HepG2 (cell line): ENCODE results near the gene RPH3AL. TPM values are rescaled to one million over a fixed set of nuclear protein-coding genes. Genes with fewer than 3 reads are reported as not detected.

Experiments
- CEBPB ChIP-seq: IDR thresholded peaks from 2 replicates; pipeline ENCODE4 v1.6.1; 2011; ENCODE audit warnings: low read depth, low read length, improper control_type of control experiment, borderline replicate concordance
- FOXC1 ChIP-seq: sonication (generic); formaldehyde crosslinking; IDR thresholded peaks from 2 replicates; pipeline ENCODE4 v1.8.0; 2022; ENCODE audit warnings: mild to moderate bottlenecking, missing genetic modification reagents, borderline replicate concordance
- FOXP4 ChIP-seq: sonication (generic); formaldehyde crosslinking; IDR thresholded peaks from 2 replicates; pipeline ENCODE4 v1.4.0; 2020; ENCODE audit warnings: missing genetic modification reagents
- GZF1 ChIP-seq: sonication (generic); formaldehyde crosslinking; IDR thresholded peaks from 2 replicates; pipeline ENCODE4 v1.5.1; 2020; ENCODE audit warnings: mild to moderate bottlenecking, missing genetic modification reagents
- HMGA1 ChIP-seq: sonication (generic); formaldehyde crosslinking; conservative IDR thresholded peaks from 2 replicates; pipeline ENCODE4 v1.4.0; 2020; ENCODE audit warnings: missing genetic modification reagents
- IRF2 ChIP-seq: IDR thresholded peaks from 2 replicates; pipeline ENCODE4 v1.6.1; 2018; ENCODE audit warnings: missing genetic modification reagents, missing compliant biosample characterization
- MBNL3 ChIP-seq: fragments of 250-450 bp; sonication (Bioruptor Pico); conservative IDR thresholded peaks from 2 replicates; pipeline ENCODE4 v1.8.0; 2022; ENCODE audit warnings: mild to moderate bottlenecking, inconsistent platforms
- MIXL1 ChIP-seq: IDR thresholded peaks from 2 replicates; pipeline ENCODE4 v1.6.1; 2016
- TARDBP ChIP-seq: sonication (generic); formaldehyde crosslinking; IDR thresholded peaks from 2 replicates; pipeline ENCODE4 v1.8.0; 2022; ENCODE audit warnings: mild to moderate bottlenecking, missing genetic modification reagents
- ZBTB2 ChIP-seq: sonication (generic); formaldehyde crosslinking; IDR thresholded peaks from 2 replicates; pipeline ENCODE4 v1.8.0; 2022; ENCODE audit warnings: low read depth, missing genetic modification reagents
- ZBTB38 ChIP-seq: sonication (generic); formaldehyde crosslinking; IDR thresholded peaks from 2 replicates; pipeline ENCODE4 v1.5.1; 2020; ENCODE audit warnings: mild to moderate bottlenecking, missing genetic modification reagents
- ZNF138 ChIP-seq: sonication (generic); formaldehyde crosslinking; IDR thresholded peaks from 2 replicates; pipeline ENCODE4 v1.5.0; 2020; ENCODE audit warnings: mild to moderate bottlenecking, low read depth, missing genetic modification reagents
- ZNF280D ChIP-seq: sonication (generic); formaldehyde crosslinking; IDR thresholded peaks from 2 replicates; pipeline ENCODE4 v1.5.1; 2020; ENCODE audit warnings: mild to moderate bottlenecking, missing genetic modification reagents
- ZNF337 ChIP-seq: sonication (generic); formaldehyde crosslinking; IDR thresholded peaks from 2 replicates; pipeline ENCODE4 v1.5.1; 2020; ENCODE audit warnings: missing genetic modification reagents, low read depth, mild to moderate bottlenecking, borderline replicate concordance
- ZNF468 ChIP-seq: sonication (generic); formaldehyde crosslinking; IDR thresholded peaks from 2 replicates; pipeline ENCODE4 v1.8.0; 2022; ENCODE audit warnings: mild to moderate bottlenecking, moderate library complexity, missing genetic modification reagents
- ZNF510 ChIP-seq: sonication (generic); formaldehyde crosslinking; IDR thresholded peaks from 2 replicates; pipeline ENCODE4 v1.4.0; 2020; ENCODE audit warnings: low read depth, mild to moderate bottlenecking, missing genetic modification reagents
- ZNF567 ChIP-seq: sonication (generic); formaldehyde crosslinking; IDR thresholded peaks from 2 replicates; pipeline ENCODE4 v1.8.1; 2023; ENCODE audit warnings: mild to moderate bottlenecking, missing genetic modification reagents, borderline replicate concordance
- ZNF574 ChIP-seq: sonication (generic); formaldehyde crosslinking; IDR thresholded peaks from 2 replicates; pipeline ENCODE4 v1.4.0; 2020; ENCODE audit warnings: missing genetic modification reagents
- ZNF773 ChIP-seq: sonication (generic); formaldehyde crosslinking; IDR thresholded peaks from 2 replicates; pipeline ENCODE4 v1.4.0; 2020; ENCODE audit warnings: missing genetic modification reagents, borderline replicate concordance
- ZSCAN29 ChIP-seq: sonication (generic); formaldehyde crosslinking; conservative IDR thresholded peaks from 2 replicates; pipeline ENCODE4 v1.4.0; 2020; ENCODE audit warnings: mild to moderate bottlenecking, missing genetic modification reagents
- polyA plus RNA-seq, 8 experiments: library from polyadenylated mRNA; depleted of rRNA in 3 of 8; stranded (reverse) in 7 of 8; unstranded in 1 of 8; fragments of >200 nt; fragmentation: Illumina TruSeq in 4 of 8; extraction: Trizol in 4 of 8; gene quantifications; 2 replicates each; pipeline versions ENCODE4 v1.2.1 to v1.2.3, GENCODE V29; 2011 to 2016; ENCODE audit warnings: low read depth in 4 of 8, missing spikeins in 1 of 8, mixed read lengths in 1 of 8; ENCODE audit not compliant: insufficient read depth in 1 of 8
- total RNA-seq, 5 experiments: library from RNA; depleted of rRNA; stranded (reverse); fragments of >200 nt; fragmentation: Illumina TruSeq; extraction: Trizol; gene quantifications; 2 replicates each; pipeline ENCODE4 v1.2.3, GENCODE V29; 2016; ENCODE audit warnings: low read depth in 1 of 5

RPH3AL gene
- total and polyA plus RNA-seq, 2 of the 13 experiments (the other 11 are each of a cell fraction or from before 2014, with no cell fraction given) = 7.8 to 16.4 TPM

GRCh38 chr17:348692-349425 lies 3.7 kb downstream of the RPH3AL start (continued):
- TF ChIP-seq ZNF574 (CRISPR knock-in tag) = peak; percentile 57; the same call in 1 of the 2 replicates
- TF ChIP-seq ZNF510 (CRISPR knock-in tag) = no peak
- no peak for TF ChIP-seq ZNF468 (CRISPR knock-in tag)
- TF ChIP-seq CEBPB = peak; percentile 22; the same call in 1 of the 2 replicates
- peak; percentile 90 for TF ChIP-seq FOXP4
- TF ChIP-seq ZSCAN29 = no peak
- no peak for TF ChIP-seq HMGA1 (CRISPR knock-in tag)
- 0 out of 2 replicates have a peak, but pooled peaks have one; percentile 72 for TF ChIP-seq GZF1 (CRISPR knock-in tag)
- TF ChIP-seq MBNL3 (CRISPR knock-in tag) = no peak
- peak; percentile 50; the same call in 1 of the 2 replicates for TF ChIP-seq IRF2 (CRISPR knock-in tag)
- no peak; the same call in 1 of the 2 replicates for TF ChIP-seq MIXL1
- 0 out of 2 replicates have a peak, but pooled peaks have one; percentile 48 for TF ChIP-seq ZNF280D (CRISPR knock-in tag)
- TF ChIP-seq FOXC1 (CRISPR knock-in tag) = peak; percentile 62; the same call in 1 of the 2 replicates
- TF ChIP-seq ZBTB2 = no peak
- peak; percentile 61 for TF ChIP-seq ZBTB38 (CRISPR knock-in tag)
- TF ChIP-seq ZNF567 (CRISPR knock-in tag) = no peak
- TF ChIP-seq ZNF138 (CRISPR knock-in tag) = 0 out of 2 replicates have a peak, but pooled peaks have one; percentile 46
- 0 out of 2 replicates have a peak, but pooled peaks have one; percentile 33 for TF ChIP-seq TARDBP
- TF ChIP-seq ZNF773 (CRISPR knock-in tag) = no peak
- TF ChIP-seq ZNF337 (CRISPR knock-in tag) = no peak
